Neural crest cell (in vitro differentiated cells): ENCODE results near the gene TMEM179B. TPM values are rescaled to one million over a fixed set of nuclear protein-coding genes. Genes with fewer than 3 reads are reported as not detected.
A peak's percentile ranks its signal among the peaks of the same experiment; 100 is the strongest.

Source experiments
- DNase-seq: peaks from one replicate; pipeline ENCODE4 v3.0.0; 2021; ENCODE audit warnings: low read depth, mixed read lengths, low spot score
- H3K27ac Mint-ChIP-seq: one replicate; pipeline ENCODE4 v1.8.0; 2021; ENCODE audit warnings: mild to moderate bottlenecking, mixed read lengths; ENCODE audit not compliant: unreplicated experiment
- H3K27me3 Mint-ChIP-seq: 2 replicates; pipeline ENCODE4 v1.8.0; 2021; ENCODE audit warnings: low read depth, mild to moderate bottlenecking, mixed read lengths
- H3K36me3 Mint-ChIP-seq: 2 replicates; pipeline ENCODE4 v1.8.0; 2021; ENCODE audit warnings: low read depth, mild to moderate bottlenecking, mixed read lengths
- H3K4me1 Mint-ChIP-seq: 2 replicates; pipeline ENCODE4 v1.8.0; 2021; ENCODE audit warnings: mixed read lengths
- H3K4me3 Mint-ChIP-seq: one replicate; pipeline ENCODE4 v1.8.0; 2021; ENCODE audit warnings: mild to moderate bottlenecking, mixed read lengths
- H3K9me3 Mint-ChIP-seq: 2 replicates; pipeline ENCODE4 v1.8.0; 2021; ENCODE audit warnings: mixed read lengths
- CTCF ChIP-seq: fragments of 200-600 bp; sonication (generic); conservative IDR thresholded peaks from 2 replicates; pipeline ENCODE4 v1.5.0; 2021; ENCODE audit warnings: antibody characterized with exemption, mild to moderate bottlenecking
- microRNA-seq: library from miRNA; unstranded; fragments of <30 nt; microRNA quantifications from one replicate; pipeline ENCODE4, GENCODE V29; 2020
- total RNA-seq: library from RNA; stranded (reverse); gene quantifications from 2 replicates; pipeline ENCODE4 v1.2.1, GENCODE V29; 2021

TMEM179B gene
- total RNA-seq, 1 donor from 2014 or later: 20.0 TPM

GRCh38 chr11:62831520-62832335 lies 44.5 kb downstream of the TMEM179B start, which contains the start of gene STX5:
TSS of gene STX5 (minus strand) at chr11:62832051. CDS start at chr11:62831243, 808 bp downstream.
- H3K9me3 Mint-ChIP-seq: no peaks in the 10 kb centered on the region
- peak; percentile 98 for DNase-seq
- peaks cover 4% of the 10 kb centered on the region for H3K36me3 Mint-ChIP-seq
- peak within 1 kb of the TSS; percentile 100 for H3K27ac Mint-ChIP-seq
- TF ChIP-seq CTCF: no peak
- peaks cover 22% of the 10 kb centered on the region for H3K4me1 Mint-ChIP-seq
- no peaks in the 10 kb centered on the region for H3K27me3 Mint-ChIP-seq
- H3K4me3 Mint-ChIP-seq: peak within 1 kb of the TSS; percentile 99

DNA sequence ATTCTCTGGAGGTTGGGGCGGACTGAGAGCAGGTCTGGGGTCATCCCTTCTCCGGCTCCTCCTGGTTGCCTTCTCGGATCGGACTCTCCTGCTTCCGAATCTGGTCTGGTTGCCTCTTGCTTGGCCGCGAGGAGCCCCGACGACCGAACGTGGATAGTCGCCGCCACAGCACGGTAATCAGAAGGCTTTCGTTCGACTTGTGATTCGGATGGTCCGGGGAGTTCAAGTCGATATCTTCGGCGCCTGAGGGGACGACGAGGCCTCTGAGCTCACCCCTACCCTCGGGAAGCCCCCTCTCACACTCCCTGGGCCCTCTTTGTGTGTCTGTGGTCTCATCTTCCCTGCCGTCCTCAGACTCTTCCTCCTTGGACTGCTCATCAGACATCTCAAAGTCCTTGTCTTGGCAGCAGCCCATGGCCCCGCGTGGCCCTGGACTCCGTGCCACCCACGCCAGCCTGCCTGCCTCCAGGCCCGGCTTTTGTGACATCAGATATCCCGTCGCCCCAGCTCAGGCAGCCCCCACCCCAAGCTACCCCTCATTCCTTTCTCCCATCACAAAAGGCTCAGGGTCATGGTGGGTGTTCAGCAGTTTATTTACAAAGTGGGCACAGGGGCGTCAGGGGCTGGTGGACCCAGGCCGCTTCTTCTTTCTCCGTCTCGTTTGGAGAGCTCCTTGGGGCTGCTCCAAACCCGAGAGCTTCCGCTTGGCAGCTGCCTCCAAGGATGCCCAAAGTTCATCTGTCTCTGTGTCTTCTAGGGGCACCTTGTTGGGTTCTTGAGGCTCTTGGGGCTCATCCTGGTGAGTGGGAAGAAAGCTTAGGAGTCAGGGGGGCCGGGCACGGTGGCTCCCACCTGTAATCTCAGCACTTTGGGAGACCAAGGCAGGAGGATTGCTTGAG lies 45.4 kb downstream of the TMEM179B start, which contains the start of gene TEX54:
TEX54 (minus strand) TSS at position 506 of the 899 bp plus-strand sequence.
- no peak for DNase-seq
- Mint-ChIP-seq H3K27ac (peak within 1 kb of the TSS; percentile 100), H3K9me3 (no peaks in the 10 kb centered on the region), H3K4me1 (peaks cover 24% of the 10 kb centered on the region), H3K27me3 (no peaks in the 10 kb centered on the region), H3K36me3 (no peaks in the 10 kb centered on the region), H3K4me3 (peak within 1 kb of the TSS; percentile 99)
- no peak for TF ChIP-seq CTCF

DNA sequence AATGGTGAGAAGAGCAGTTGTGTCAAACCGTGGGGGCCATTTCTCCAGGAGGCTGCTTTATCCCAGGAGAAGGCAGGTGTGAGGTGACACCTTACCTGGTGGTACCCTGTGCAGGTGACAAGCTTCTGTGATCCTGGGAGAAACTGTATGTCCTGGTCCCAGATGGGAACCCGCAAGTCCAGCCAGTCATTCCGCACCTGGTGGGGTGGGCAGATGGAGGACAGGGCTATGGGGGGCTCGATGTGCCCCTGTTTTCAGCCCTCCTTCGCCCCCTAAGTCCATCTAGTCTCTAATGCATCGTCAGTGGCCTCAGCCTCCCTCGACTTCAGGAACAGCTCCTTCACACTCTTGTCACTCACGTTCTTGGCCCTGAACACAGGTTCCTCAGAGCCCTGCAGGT lies 48.1 kb downstream of the TMEM179B start:
- Mint-ChIP-seq H3K4me1 (peaks cover 36% of the 10 kb centered on the region), H3K4me3 (peak overlapping the region; percentile 79), H3K27me3 (peaks cover 5% of the 10 kb centered on the region), H3K36me3 (no peaks in the 10 kb centered on the region), H3K27ac (no peak overlapping the region), H3K9me3 (no peaks in the 10 kb centered on the region)
- DNase-seq: no peak
- TF ChIP-seq CTCF: no peak

DNA sequence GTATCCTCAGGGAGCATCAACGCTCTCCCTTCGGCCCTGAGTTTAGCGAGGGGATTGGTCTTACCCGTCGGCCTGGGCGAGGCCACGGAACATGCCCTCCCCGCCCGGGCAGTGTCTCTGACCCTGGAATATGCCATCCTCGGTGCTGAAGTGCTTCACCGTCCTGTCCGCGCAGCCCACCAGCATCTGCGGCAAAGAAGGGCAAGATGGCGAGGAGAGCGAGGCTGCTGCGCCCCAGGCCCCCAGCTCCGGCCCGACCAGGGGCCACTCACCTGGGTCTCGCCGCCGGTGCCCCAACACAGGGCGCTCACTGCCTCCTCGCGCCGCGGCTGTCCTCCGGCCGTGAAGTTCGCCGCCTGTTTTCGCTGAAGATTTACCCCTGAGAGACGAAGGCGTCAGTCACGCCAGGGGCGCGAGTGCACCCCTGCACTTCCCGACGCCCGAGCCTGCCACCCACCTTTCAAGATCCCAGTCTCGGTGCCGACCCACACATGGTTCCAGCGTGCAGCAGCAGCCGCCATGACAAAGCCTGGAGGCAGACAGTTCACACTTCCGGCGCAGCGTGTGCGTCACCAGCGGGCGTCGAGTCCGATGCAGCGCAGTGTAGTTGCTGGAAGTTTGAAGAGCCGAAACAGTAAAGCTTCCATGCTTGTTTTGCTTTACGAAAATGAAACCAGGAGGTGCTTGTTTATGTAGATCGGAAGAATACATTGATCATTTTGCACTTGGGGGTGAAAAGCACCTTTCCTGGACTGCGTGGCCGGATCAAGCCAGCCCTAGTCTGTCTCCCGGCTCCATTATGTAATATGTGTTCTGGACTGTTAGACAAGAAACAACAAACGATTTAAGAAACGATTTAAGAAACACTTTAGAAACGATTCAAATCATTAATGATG lies 52.1 kb downstream of the TMEM179B start, which contains the start of gene WDR74:
WDR74 (minus strand) TSS at position 541 of the 896 bp plus-strand sequence; CDS start at position 521, 20 bp downstream.
- H3K27ac Mint-ChIP-seq: no peak within 1 kb of the TSS
- no peak for TF ChIP-seq CTCF
- no peaks in the 10 kb centered on the region for H3K36me3 Mint-ChIP-seq
- no peaks in the 10 kb centered on the region for H3K9me3 Mint-ChIP-seq
- peaks cover 6% of the 10 kb centered on the region for H3K27me3 Mint-ChIP-seq
- peaks cover 27% of the 10 kb centered on the region for H3K4me1 Mint-ChIP-seq
- no peak within 1 kb of the TSS for H3K4me3 Mint-ChIP-seq
- peak; percentile 71 for DNase-seq

Small RNA genes within 50 kb of the gene (microRNA-seq; reads per million reads assigned to microRNA genes)
- 7.1 reads per million, percentile 8 among the genes with 10 or more reads in this experiment for gene MIR6514
- gene MIR6748: not detected

Other genes starting within 250 kb of the TMEM179B start
- gene AHNAK, start 240.6 kb upstream of the TMEM179B start, total RNA-seq: 0.65 and 1.2 TPM in 2 replicates
- gene EEF1G, start 213.5 kb upstream of the TMEM179B start, total RNA-seq: 2,024 and 2,072 TPM in 2 replicates
- gene TUT1, start 195.9 kb upstream of the TMEM179B start, total RNA-seq: 18.0 and 20.7 TPM in 2 replicates
- 195 and 203 TPM in 2 replicates for gene MTA2, start 185.5 kb upstream of the TMEM179B start, total RNA-seq
- 37.4 and 40.0 TPM in 2 replicates for gene EML3, start 174.6 kb upstream of the TMEM179B start, total RNA-seq
- gene ROM1, start 174.1 kb upstream of the TMEM179B start, total RNA-seq: 0.23 and 0.75 TPM in 2 replicates
- gene B3GAT3, start 165.4 kb upstream of the TMEM179B start, total RNA-seq: 57.4 and 58.3 TPM in 2 replicates
- 346 and 366 TPM in 2 replicates for gene GANAB, start 140.8 kb upstream of the TMEM179B start, total RNA-seq
- gene INTS5, start 134.1 kb upstream of the TMEM179B start, total RNA-seq: 24.5 and 25.9 TPM in 2 replicates
- gene C11orf98, start 122.2 kb upstream of the TMEM179B start, total RNA-seq: 97.4 and 115 TPM in 2 replicates
- gene CSKMT, start 122.1 kb upstream of the TMEM179B start, total RNA-seq: 57.0 and 60.0 TPM in 2 replicates
- 15.0 and 15.6 TPM in 2 replicates for gene UQCC3, start 115.7 kb upstream of the TMEM179B start, total RNA-seq
- gene LBHD1, start 115.1 kb upstream of the TMEM179B start, total RNA-seq: 7.0 and 7.8 TPM in 2 replicates
- gene UBXN1, start 108.3 kb upstream of the TMEM179B start, total RNA-seq: 103 and 113 TPM in 2 replicates
- gene LRRN4CL, start 97.9 kb upstream of the TMEM179B start, total RNA-seq: 1.6 and 1.8 TPM in 2 replicates
- 106 and 111 TPM in 2 replicates for gene BSCL2, start 80.0 kb upstream of the TMEM179B start, total RNA-seq
- gene GNG3, start 79.7 kb upstream of the TMEM179B start, total RNA-seq: 11.3 and 12.9 TPM in 2 replicates
- 79.6 and 80.7 TPM in 2 replicates for gene HNRNPUL2, start 59.9 kb upstream of the TMEM179B start, total RNA-seq
- 44.7 and 49.2 TPM in 2 replicates for gene TTC9C, start 58.9 kb upstream of the TMEM179B start, total RNA-seq
- gene ZBTB3, start 33.2 kb upstream of the TMEM179B start, total RNA-seq: 11.5 and 16.1 TPM in 2 replicates
- gene POLR2G, start 25.8 kb upstream of the TMEM179B start, total RNA-seq: 161 and 175 TPM in 2 replicates
- gene TAF6L, start 16.0 kb upstream of the TMEM179B start, total RNA-seq: 50.5 and 52.0 TPM in 2 replicates
- 20.4 and 23.4 TPM in 2 replicates for gene TMEM223, start 4.6 kb downstream of the TMEM179B start, total RNA-seq
- 86.6 and 88.1 TPM in 2 replicates for gene NXF1, start 18.0 kb downstream of the TMEM179B start, total RNA-seq
- gene STX5, start 44.6 kb downstream of the TMEM179B start, total RNA-seq: 24.1 and 27.2 TPM in 2 replicates
- gene TEX54, start 45.4 kb downstream of the TMEM179B start, total RNA-seq: not detected in 2 replicates
- gene WDR74, start 52.2 kb downstream of the TMEM179B start, total RNA-seq: 62.1 and 69.2 TPM in 2 replicates
- gene SLC3A2, start 93.5 kb downstream of the TMEM179B start, total RNA-seq: 181 and 185 TPM in 2 replicates
- gene CHRM1, start 134.0 kb downstream of the TMEM179B start, total RNA-seq: not detected in 2 replicates
- not detected in 2 replicates for gene SLC22A6, start 197.6 kb downstream of the TMEM179B start, total RNA-seq
- gene SLC22A8, start 228.4 kb downstream of the TMEM179B start, total RNA-seq: not detected in 2 replicates